GM23338 (cell line): ENCODE data around the gene DDX46. TPM values are rescaled to one million over a fixed set of nuclear protein-coding genes. Genes with fewer than 3 reads are reported as not detected.

Source experiments
- polyA plus RNA-seq: library from polyadenylated mRNA; unstranded; fragments of >200 nt; fragmentation: Nextera tagmentation; extraction: Ambion mirVana; gene quantifications from 2 replicates; pipeline ENCODE4 v1.2.1, GENCODE V29; 2016
- small RNA-seq: library from RNA; depleted of rRNA; stranded (forward); fragments of <200 nt; gene quantifications from one replicate; pipeline ENCODE3, GENCODE V24; 2014; ENCODE audit warnings: low replicate concordance
- total RNA-seq: library from RNA; depleted of rRNA; stranded (reverse); fragments of >200 nt; shearing (Covaris generic); gene quantifications from 2 replicates; pipeline ENCODE4 v1.2.3, GENCODE V29; 2014; rRNA removed

The DDX46 gene
- total and polyA plus RNA-seq, 2 experiments from 2014 or later = 85.6 to 91.4 TPM

Small RNA genes lying within 50 kb of the gene (small RNA-seq; reads per million reads assigned to genes)
- gene RNU6-757P = not detected

Other genes starting within 250 kb of the DDX46 start
- 31.9 and 40.8 TPM in 2 replicates for gene JADE2, start 233.1 kb upstream of the DDX46 start, total RNA-seq
- 15.9 and 16.2 TPM in 2 replicates for gene JADE2, start 233.1 kb upstream of the DDX46 start, polyA plus RNA-seq
- gene SAR1B, start 126.0 kb upstream of the DDX46 start, total RNA-seq = 11.9 and 30.3 TPM in 2 replicates
- gene SAR1B, start 126.0 kb upstream of the DDX46 start, polyA plus RNA-seq = 26.1 and 26.8 TPM in 2 replicates
- 36.5 and 37.4 TPM in 2 replicates for gene SEC24A, start 110.0 kb upstream of the DDX46 start, total RNA-seq
- 8.1 and 9.0 TPM in 2 replicates for gene SEC24A, start 110.0 kb upstream of the DDX46 start, polyA plus RNA-seq
- gene CAMLG, start 20.2 kb upstream of the DDX46 start, total RNA-seq = 34.0 and 34.4 TPM in 2 replicates
- gene CAMLG, start 20.2 kb upstream of the DDX46 start, polyA plus RNA-seq = 75.0 and 85.6 TPM in 2 replicates
- gene C5orf24, start 87.2 kb downstream of the DDX46 start, total RNA-seq = 19.0 and 21.1 TPM in 2 replicates
- gene C5orf24, start 87.2 kb downstream of the DDX46 start, polyA plus RNA-seq = 14.2 and 14.6 TPM in 2 replicates
- 24.4 and 30.7 TPM in 2 replicates for gene TXNDC15, start 115.6 kb downstream of the DDX46 start, total RNA-seq
- gene TXNDC15, start 115.6 kb downstream of the DDX46 start, polyA plus RNA-seq = 26.5 and 28.5 TPM in 2 replicates
- gene PCBD2, start 146.4 kb downstream of the DDX46 start, total RNA-seq = 8.3 and 8.7 TPM in 2 replicates
- gene PCBD2, start 146.4 kb downstream of the DDX46 start, polyA plus RNA-seq = 16.0 and 18.8 TPM in 2 replicates
- gene CATSPER3, start 209.1 kb downstream of the DDX46 start, total RNA-seq = 0.74 TPM in 1 of 2 replicates, not detected in the other
- 0.19 and 0.37 TPM in 2 replicates for gene CATSPER3, start 209.1 kb downstream of the DDX46 start, polyA plus RNA-seq